MM.1S (cell line): ENCODE results near the gene PRF1.

Source experiments
- CTCF ChIP-seq: fragments of 300-600 bp; sonication (generic); IDR thresholded peaks from 2 replicates; pipeline ENCODE4 v1.5.1; 2016; ENCODE audit warnings: antibody characterized with exemption, low read length, mixed read lengths
- EZH2 ChIP-seq: fragments of 300-600 bp; sonication (generic); optimal IDR thresholded peaks from 2 replicates; pipeline ENCODE3; 2017; ENCODE audit warnings: low read depth, mild to moderate bottlenecking, antibody characterized with exemption, low read length, mixed read lengths

- no peak for TF ChIP-seq CTCF
- no peak for TF ChIP-seq EZH2
These were observed 14.2 kb upstream of the PRF1 start for GRCh38 chr10:70616761-70617160.
